Coronary artery (tissue), 2 donors: ENCODE measurements around the gene SEMA3C.

ENCODE experiments used
- DNase-seq: peaks from one replicate; pipeline ENCODE4 v3.0.0-alpha.2; 2017; ENCODE audit warnings: low spot score
- H3K27ac ChIP-seq, 2 donors: fragments of 200-600 bp; sonication (generic); one replicate each; pipeline ENCODE4 v1.5.1; 2016 to 2019
- H3K4me3 ChIP-seq: fragments of 200-600 bp; sonication (generic); 2 replicates; pipeline ENCODE4 v1.5.1; 2016; ENCODE audit warnings: mild to moderate bottlenecking, moderate library complexity
- CTCF ChIP-seq: fragments of 200-600 bp; sonication (generic); IDR thresholded peaks from one replicate; pipeline ENCODE4 v1.5.1; 2019; ENCODE audit warnings: antibody characterized with exemption

SEMA3C gene

GRCh38 chr7:80918909-80919721, at the start of gene SEMA3C:
TSS of gene SEMA3C (minus strand) at chr7:80919051. CDS start at chr7:80916781, 2,270 bp downstream.
- DNase-seq: peak; percentile 93
- H3K4me3 ChIP-seq: peak within 1 kb of the TSS; percentile 70
- peak within 1 kb of the TSS; percentile 64 to 68 for H3K27ac ChIP-seq
- TF ChIP-seq CTCF: no peak

- TF ChIP-seq CTCF: no peak
- DNase-seq: no peak
- H3K4me3 ChIP-seq: no peak overlapping the region
- H3K27ac ChIP-seq: no peak overlapping the region
Measured at GRCh38 chr7:80968606-80969005, 49.8 kb upstream of the SEMA3C start.

GRCh38 chr7:80967917-80968297, 49.1 kb upstream of the SEMA3C start:
- no peak overlapping the region for H3K4me3 ChIP-seq
- H3K27ac ChIP-seq: no peak overlapping the region
- TF ChIP-seq CTCF: no peak
- no peak for DNase-seq

GRCh38 chr7:80967071-80967916, 48.4 kb upstream of the SEMA3C start:
- no peak for DNase-seq
- Histone ChIP-seq H3K4me3 (no peak overlapping the region), H3K27ac (no peak overlapping the region)
- TF ChIP-seq CTCF: no peak

GRCh38 chr7:80960244-80960795, 41.5 kb upstream of the SEMA3C start:
- Histone ChIP-seq H3K4me3 (no peak overlapping the region), H3K27ac (no peak overlapping the region)
- DNase-seq: no peak
- TF ChIP-seq CTCF: no peak

GRCh38 chr7:80957226-80957777, 38.5 kb upstream of the SEMA3C start:
- Histone ChIP-seq H3K27ac (no peak overlapping the region), H3K4me3 (no peak overlapping the region)
- DNase-seq: no peak
- TF ChIP-seq CTCF: no peak
